NCI-H2107 treated with DMSO at 0.1 percent for 48 hours (cell line): ENCODE data around the gene NFIB.

Experiments
- DNase-seq: peaks from one replicate; lab custom pipeline; 2025; ENCODE audit not compliant: unreplicated experiment; lab: John Stamatoyannopoulos, UW

Gene NFIB

GRCh38 chr9:14119694-14120514 lies 194.0 kb downstream of the NFIB start:
- DNase-seq: no peak

- no peak for DNase-seq
These were observed 201.7 kb downstream of the NFIB start for GRCh38 chr9:14112226-14112625.

- no peak for DNase-seq
These were observed 202.2 kb downstream of the NFIB start for GRCh38 chr9:14111696-14112095.

GRCh38 chr9:14107977-14108376 lies 206.0 kb downstream of the NFIB start:
- no peak for DNase-seq

- no peak for DNase-seq
These were observed 206.4 kb downstream of the NFIB start for GRCh38 chr9:14107495-14107894.

- DNase-seq: no peak
These were observed 207.2 kb downstream of the NFIB start for GRCh38 chr9:14106699-14107098.

GRCh38 chr9:14104496-14104895 lies 209.4 kb downstream of the NFIB start:
- no peak for DNase-seq

- DNase-seq: no peak
These were observed 210.8 kb downstream of the NFIB start for GRCh38 chr9:14103115-14103514.

- DNase-seq: no peak
These were observed 214.2 kb downstream of the NFIB start for GRCh38 chr9:14099737-14100136.

- DNase-seq: peak; percentile 34
These were observed 215.3 kb downstream of the NFIB start for GRCh38 chr9:14098486-14099180.

- DNase-seq: no peak
These were observed 216.1 kb downstream of the NFIB start for GRCh38 chr9:14097666-14098415.

- peak; percentile 23 for DNase-seq
These were observed 216.7 kb downstream of the NFIB start for GRCh38 chr9:14097215-14097614.

- peak; percentile 94 for DNase-seq
These were observed 217.6 kb downstream of the NFIB start for GRCh38 chr9:14096258-14096922.

- DNase-seq: peak; percentile 31
These were observed 218.7 kb downstream of the NFIB start for GRCh38 chr9:14095277-14095676.

- DNase-seq: peak; percentile 59
These were observed 219.4 kb downstream of the NFIB start for GRCh38 chr9:14094491-14094890.

GRCh38 chr9:14092344-14092743 lies 221.6 kb downstream of the NFIB start:
- no peak for DNase-seq

- DNase-seq: no peak
These were observed 224.7 kb downstream of the NFIB start for GRCh38 chr9:14089051-14089803.

- DNase-seq: no peak
These were observed 226.4 kb downstream of the NFIB start for GRCh38 chr9:14087576-14087975.

- no peak for DNase-seq
These were observed 227.4 kb downstream of the NFIB start for GRCh38 chr9:14086495-14086894.

- DNase-seq: no peak
These were observed 228.1 kb downstream of the NFIB start for GRCh38 chr9:14085810-14086209.
